ENCODE results near the gene KRT26.
"Not testable (repeated sequence)": the region's sequence is repeated elsewhere in the genome, so short reads cannot be mapped to it uniquely, and the experiment has no call there.

KRT26 gene

DNA sequence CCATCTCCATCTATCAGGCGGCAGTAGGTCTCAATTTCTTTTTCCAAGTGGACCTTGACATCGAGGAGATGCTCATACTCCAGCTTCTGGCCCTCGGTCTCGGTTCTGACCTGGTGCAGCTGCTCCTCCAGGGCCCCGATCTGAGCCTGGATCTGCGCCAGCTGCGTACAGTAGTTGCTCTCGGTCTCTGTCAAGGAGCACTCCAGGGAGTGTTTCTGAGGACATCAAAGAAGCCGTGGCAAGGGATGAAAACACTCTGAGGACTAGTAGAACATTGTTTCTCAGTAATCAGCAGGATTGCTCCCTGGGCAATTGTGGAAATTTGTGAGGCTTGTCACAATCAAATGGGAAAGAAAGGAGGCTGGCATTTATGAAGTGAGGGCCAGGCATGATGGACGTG is 21.8 kb upstream of the KRT26 start:
- DNase-seq: no peak

DNA sequence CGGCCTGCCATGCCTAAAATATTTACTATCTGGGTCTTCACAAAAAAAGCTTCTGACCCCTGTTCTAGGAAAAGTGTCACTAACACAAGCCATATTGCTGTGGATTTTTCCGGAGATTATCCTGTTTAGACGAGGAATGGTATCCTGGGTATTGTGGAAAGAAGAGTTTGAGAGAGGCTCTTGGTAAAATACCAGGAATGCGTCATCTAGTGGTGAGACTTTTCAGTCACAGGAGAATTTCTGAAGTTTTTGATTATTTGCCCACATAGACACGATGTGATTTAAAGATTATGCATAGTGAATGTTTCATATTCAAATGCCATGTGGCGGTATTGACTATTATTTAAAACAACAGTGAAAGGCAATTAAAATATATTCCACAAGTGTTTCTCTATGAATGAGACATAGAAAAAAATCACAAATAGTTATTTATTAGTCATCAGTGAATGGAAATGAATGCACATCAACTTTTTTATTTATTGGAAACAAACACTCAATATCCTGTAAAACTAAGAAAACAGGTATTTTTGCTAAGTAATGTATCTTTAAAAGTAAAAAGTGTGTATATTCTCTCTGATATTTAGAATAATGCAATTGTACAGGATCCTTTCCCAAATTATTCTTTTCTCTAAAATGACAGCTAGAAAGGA is 19.9 kb upstream of the KRT26 start:
- no peak for DNase-seq

DNA sequence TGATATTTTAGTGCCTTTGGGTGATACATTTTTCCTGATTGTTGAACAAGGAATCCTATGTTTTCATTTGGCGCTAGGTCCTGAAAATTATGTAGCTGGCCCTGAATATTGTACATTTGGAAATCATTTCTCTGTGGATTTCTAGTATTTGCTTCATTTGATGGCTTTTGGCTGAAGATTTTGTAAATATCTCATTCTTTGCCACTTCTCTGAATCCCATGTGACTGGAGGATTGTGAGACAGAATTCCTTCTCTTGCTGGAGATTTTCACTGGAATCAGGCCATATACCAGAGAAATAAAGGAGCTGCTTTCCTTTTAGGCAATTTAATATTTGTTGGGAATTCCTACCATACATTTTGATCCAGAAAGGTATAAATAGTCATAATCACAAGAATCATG is 19.1 kb upstream of the KRT26 start:
- DNase-seq: no peak

DNA sequence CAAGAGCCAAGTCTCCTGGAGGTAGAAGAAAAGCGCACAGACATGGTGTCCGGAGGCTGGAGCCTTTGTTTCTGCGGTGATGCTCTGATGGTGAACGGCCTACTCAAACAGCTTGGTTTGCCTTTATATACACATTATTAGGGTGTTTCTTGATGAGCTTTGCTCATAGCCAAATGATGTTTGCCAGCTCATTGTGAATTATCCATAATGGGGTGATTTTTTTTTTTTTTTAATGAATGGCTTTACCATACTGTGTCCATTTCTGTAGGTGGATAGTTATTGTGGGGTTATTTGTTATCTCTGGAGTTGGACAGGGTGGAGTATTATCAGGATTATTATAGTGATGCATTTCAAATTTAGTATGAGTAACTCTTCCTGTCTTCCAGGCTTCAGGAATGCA is 10.4 kb upstream of the KRT26 start, which contains the start of gene KRT27:
KRT27 (minus strand) TSS at position 101 of the 400 bp plus-strand sequence; CDS start at position 44, 57 bp downstream.
- no peak for DNase-seq

DNA sequence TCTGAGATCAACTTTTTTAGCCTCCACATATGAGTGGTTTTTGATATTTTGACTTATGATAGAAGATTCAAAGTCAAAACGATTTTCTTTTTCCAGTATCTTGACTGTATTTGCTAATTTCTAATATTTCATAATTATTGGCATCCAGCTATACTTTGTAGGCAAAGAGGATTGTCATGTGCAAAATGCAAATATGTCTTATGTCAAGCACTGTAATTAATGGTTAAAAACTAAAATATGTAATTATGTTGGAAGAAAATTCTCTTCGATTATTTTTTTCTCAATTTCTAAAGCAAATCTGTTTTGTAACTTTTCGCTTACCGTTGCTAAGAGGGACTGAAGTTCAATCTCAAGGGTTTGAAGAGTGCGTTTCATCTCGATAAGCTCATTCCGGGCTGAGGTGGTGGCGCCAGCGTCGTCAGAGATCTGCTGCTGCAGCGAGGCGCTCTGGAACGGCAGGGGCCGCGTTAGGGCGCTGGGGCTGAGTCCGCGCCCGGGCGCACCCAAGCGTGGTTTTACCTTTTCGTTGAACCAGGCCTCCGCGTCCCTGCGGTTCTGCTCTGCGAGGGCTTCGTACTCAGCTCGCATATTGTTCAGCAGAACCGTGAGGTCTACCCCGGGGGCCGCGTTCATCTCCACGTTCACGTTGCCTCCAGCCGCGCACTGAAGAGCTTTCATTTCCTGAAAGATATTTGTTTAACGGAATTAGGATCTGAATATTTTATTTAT is 7.3 kb upstream of the KRT26 start:
- no peak for DNase-seq

DNA sequence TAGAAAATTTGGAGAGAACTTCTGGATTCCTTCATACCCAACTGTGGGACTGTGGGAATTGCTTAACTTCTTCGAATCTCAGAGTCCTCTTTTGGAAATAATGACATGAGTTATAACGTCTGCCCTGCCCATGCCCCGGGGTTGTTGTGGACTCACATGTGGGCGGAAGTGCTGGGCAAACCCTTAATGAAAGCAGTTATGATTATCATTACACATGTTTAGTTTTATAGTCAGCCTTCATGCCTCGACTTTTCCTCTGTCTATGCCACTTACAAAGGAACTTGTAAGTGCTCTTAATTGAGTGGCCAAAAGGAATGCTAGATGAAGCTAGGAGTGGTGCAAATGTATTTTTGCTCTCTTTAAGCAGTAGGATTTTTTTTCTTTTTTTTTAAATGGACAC is 6.5 kb upstream of the KRT26 start:
- no peak for DNase-seq

DNA sequence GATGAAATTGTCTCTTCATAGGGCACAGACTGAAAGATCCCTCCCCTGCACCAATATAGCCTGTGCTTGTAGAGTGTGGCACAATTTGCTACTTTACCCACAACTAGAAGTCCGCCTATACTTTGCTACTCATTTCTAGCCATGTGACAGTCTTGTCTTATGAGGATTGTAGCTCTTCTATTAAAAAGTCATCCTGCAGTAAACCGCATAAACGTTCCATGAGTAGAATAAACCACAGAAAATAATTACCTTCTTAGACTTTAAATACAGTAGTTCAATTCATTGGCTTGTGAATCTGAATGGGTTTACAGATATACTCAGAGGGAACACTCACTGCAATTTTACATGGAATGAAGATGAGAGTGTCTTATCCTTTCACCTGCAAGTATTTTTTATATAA is 6.0 kb upstream of the KRT26 start:
- no peak for DNase-seq

DNA sequence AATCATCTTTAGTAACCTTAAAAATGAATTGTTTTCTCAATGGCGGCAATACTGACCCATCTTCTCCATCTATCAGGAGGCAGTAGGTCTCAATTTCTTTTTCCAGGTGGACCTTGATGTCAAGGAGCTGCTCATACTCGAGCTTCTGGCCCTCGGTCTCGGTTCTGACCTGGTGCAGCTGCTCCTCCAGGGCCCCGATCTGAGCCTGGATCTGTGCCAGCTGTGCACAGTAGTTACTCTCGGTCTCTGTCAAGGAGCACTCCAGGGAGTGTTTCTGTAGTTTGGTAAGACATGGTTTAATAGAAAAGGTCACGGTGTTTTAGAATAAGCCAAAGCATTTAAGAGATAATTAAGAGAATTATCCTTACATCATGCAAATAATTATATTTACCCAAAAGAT is 5.5 kb upstream of the KRT26 start:
- DNase-seq: no peak

DNA sequence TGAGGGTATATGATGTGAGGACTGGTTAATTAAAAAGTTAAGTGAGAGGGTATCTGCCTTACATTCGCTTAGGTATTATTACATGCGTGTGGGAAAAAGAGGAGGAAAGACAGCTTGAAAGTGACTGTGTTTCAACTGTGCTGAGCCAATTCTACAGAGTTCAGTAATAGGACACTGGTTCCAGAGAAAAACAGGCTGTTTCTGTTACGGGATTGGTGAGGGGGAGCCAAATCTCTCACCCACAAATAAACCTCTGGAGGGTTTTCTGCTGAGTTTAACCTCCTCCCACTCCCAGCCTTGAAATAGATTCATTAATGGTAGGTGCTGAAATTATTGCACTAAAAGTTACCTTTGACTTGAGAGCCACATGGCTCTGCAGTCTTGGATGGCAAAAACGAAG is 3.9 kb upstream of the KRT26 start:
- DNase-seq: no peak

DNA sequence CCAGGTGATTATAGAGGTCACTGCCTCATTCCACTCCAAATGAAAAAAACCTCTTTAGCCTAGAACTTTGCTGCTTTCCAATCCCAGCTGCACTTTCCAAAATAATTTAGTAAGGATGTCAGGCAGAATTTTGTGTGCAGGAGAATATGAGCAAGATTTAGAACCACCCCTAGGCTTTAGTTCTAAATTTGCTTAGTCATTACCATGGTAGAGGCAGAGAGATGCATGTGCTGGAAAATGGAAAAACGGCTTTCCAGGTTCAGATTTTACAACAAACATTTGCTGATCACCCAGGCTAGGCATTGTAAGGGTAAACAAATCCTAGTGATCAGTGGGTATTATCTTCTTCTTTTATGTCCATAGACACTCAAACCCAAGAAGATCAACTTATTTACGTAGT is 6.3 kb downstream of the KRT26 start:
- DNase-seq: no peak

DNA sequence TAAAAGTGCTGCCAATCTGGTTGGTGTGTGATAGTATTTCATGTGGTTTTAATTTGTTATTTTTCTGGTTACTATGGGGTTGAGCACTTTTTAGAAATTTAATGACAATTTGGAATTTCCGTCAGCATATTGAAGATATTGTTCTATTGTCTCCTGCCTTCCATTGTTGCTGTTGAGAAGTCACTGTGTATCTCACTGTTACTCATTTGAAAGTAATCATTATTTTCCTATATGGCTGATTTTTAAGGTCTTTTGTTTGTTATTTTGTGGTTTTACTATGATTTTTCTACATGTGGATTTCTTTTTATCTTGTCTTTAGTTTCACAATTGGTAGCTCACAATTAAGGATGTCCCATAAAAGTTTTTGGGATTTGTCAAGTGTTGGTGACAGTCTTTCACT is 8.2 kb downstream of the KRT26 start:
- no peak for DNase-seq

DNA sequence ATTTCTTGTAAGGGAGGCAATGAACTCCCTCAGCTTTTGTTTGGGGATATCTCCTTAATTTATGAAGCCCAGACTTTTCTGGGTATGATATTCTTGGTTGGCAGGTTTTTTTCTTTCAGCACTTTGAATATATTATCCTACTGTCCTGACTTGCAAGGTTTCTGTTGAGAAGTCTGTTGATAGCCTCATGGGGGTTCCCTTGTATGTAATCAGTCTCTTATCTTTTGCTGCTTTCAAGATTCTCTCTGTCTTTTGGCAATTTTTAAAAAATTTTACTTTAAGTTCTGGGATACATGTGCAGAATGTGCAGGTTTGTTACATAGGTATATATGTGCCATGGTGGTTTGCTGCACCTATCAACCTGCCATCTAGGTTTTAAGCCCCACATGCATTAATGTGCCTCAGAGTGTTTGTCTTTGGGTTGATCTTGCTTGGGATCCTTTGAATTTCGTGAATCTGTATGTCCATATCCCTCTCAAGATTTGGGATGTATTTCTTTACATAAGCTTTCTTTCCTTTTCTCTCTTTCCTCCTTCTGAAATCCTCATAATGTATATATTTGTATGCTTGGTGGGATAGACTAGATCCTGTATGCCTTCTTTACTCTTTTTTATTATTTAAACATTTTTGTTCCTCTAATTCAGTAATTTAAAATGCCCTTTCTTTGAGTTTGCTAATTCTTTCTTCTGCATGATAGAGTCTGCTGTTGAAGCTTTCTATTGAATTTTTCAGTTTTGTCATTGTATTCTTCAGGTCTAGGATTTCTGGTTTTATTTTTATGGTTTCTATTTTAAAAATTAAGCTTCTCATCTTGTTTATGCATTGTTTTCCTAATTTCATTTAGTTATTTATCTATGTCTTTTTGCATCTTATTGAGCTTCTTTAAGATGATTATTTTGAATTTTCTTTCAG is 11.6 kb downstream of the KRT26 start:
- no peak for DNase-seq

DNA sequence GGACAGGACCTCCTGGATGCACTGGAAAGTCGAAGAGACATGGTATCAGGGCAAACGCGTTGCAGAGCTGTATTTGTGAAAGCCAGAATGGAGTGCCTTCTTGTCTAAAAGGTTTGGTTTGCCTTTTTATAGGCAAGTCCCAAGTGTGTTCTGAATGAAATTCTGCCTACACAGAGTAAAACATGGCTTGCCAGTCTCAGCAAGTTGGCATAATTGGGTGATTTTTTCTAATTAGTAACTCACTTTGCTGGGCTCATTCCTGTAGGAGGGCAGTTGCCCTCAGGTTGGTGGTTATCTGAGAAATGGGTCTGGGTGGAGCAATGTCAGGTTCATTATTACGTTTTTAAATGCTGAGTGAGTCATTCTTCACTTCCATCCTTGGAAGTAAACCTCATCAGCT is 16.8 kb downstream of the KRT26 start, which contains the start of gene KRT25:
KRT25 (minus strand) TSS at position 101 of the 400 bp plus-strand sequence; CDS start at position 41, 60 bp downstream.
- DNase-seq: no peak

DNA sequence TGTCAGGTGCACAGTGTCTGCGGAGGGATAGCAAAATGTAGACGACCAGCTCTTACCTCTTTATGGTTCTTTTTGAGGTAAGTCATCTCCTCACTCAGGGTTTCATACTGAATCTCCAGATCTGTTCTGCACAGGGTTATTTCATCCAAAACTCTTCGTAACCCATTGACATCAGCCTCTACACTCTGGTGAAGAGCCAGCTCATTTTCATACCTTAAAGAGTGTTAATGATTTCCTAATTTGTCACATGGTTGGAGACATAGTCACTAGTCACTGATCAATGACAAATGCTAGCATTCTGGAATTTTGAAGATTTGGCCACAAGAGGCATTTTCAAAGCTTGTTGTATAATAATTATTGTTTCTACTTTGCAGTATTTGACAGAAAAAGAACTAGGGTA is 18.2 kb downstream of the KRT26 start:
- no peak for DNase-seq

DNA sequence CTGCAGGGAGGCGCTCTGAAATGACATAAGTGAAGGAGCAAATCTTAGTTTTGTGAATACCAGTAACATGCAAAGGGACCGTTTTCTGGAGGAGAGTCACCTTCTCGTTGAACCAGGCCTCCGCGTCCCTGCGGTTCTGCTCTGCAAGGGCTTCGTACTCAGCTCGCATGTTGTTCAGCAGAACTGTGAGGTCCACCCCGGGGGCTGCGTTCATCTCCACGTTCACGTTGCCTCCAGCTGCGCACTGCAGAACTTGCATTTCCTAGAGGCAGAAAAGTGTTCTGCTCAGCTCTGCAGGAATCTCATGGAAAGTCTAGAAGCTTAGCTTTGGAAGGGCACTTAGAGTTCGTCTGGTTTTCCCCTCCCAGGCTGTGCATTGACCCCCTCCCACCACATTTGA is 20.9 kb downstream of the KRT26 start:
- DNase-seq: no peak

DNA sequence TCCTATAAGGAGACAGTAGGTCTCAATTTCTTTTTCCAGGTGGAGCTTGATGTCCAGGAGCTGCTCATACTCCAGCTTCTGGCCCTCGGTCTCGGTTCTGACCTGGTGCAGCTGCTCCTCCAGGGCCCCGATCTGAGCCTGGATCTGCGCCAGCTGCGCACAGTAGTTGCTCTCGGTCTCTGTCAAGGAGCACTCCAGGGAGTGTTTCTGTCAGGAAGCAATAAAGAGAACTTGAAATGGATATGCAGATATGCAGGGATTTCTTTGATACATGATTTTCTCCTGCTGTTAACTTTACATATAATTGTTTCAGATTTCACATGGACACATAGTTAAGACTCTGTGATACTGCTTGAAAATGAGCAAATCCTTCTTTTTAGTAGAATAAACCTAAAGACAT is 21.6 kb downstream of the KRT26 start:
- no peak for DNase-seq

DNA sequence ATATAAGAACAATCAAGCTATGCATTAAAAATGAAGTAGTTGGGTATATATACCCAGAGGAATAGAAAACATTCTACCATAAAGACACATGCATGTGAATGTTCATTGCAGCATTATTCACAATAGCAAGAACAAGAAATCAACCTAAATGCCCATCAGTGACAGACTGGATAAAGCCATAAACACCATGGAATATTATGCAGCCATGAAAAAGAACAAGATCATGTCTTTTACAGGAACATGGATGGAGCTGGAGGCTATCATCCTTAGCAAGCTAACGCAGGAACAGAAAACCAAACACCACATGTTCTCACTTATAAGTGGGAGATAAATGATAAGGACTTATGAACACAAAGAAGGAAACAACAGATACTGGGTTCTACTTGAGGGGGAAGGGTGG is 23.3 kb downstream of the KRT26 start:
- DNase-seq: not testable (repeated sequence)

DNA sequence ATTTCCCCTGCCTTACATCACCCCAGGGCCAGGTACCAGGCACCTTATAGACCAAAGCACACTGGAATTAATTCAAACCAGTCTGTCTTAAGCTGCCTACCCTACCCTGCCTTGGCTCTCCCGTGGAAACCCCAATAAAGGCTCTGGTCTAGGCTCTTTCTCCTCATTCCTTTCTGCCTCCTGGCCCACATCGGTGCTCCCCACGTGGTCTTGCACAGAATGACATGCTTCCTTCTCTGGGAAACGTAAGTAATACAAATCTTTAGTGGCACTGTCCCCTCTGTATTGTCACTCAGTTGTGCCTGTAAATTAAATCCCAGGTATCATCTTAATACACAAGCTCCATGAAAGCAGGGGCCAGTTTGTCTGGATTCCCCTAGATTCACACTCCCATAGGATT is 33.4 kb downstream of the KRT26 start:
- no peak for DNase-seq

DNA sequence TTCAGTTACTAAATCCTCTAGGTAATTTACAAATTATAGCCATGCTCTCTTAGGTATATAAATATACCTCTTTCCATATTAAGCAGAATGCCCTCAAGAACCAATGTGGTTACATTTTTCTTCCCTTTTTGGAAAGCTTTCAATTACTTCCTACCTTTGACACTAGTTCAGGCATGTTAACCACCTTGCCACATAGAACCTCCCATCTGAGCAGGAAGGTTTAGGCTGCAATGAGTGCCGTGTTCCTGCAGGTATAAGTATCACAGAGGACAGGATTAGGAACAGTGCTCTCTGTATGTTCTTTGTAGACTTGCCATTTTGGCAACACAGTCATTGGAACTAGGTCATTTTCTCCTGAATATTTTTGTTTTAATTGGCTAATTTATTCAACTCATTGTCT is 37.0 kb downstream of the KRT26 start:
- no peak for DNase-seq

DNA sequence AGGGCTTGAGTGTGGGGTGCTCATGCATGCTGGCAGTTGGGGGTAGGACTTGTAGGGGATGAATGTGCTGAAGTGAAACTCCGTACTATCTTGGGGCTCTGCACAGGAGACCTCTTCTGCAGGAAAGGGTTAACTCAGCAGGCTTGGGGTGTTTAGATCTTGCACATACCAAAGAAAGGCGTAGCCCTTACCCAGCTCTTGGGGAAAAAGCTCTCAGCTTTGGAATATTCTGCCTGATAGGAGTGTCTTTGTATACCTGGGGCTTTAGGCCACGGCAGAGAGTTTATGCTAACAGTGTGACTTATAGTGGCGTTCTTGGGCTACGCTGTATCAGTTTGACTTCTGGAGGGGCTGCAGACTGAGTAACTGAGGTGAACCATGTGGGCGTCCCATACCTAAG is 38.0 kb downstream of the KRT26 start:
- DNase-seq: no peak

DNA sequence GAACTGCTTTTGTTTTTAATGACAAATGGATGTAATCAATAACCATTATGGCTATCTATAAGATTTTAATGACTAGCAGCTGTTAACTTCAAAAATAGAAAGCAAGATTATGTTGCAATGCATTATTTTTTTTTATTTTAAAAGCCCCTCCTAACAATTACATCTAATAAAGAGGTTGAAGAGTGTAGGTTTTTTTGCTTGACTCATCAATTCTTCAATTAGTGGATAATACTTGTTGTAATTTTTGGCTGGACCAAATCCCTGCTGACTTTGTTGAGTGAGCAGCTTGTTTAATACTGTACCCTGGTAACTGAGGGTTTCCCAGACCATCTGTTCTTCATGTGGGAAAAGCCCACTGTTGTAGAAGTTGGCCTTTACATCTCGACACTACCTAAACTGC is 41.0 kb downstream of the KRT26 start:
- DNase-seq: no peak

DNA sequence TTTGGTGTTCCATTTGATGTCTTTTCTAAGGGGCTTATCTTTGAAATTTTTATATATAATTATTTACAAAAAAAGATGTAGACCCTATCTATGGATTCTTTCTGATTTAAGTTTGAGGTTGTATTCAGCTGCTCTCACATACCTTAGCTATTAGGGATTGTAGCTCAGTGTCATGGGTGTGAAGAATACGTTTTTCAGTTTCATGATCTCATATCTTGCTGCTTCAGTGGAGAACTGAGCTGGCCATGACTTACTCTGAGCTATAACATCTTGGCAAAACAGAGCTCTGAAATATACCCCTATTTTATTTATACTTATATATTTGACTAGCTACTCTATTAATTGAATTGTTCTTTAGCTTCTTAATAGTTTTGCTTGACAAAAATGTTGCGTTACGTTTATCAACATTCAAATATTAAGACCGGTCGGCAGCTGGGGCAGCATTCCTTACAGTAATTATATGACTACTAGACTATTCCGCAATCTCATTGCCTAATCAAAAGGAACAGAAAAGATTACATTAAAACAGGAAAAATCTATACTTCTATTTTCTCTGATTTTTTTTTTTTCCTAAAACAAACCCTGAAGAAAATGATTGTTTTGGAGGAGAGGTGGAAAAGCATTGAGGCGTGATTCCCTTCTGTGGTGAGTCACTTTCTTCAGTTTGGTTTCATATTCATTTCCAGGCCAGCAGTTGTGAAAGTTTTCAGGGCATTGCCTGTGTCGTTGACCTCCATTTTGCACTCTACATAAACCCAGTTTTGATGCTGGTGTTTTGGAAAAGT is 44.4 kb downstream of the KRT26 start:
- no peak for DNase-seq

DNA sequence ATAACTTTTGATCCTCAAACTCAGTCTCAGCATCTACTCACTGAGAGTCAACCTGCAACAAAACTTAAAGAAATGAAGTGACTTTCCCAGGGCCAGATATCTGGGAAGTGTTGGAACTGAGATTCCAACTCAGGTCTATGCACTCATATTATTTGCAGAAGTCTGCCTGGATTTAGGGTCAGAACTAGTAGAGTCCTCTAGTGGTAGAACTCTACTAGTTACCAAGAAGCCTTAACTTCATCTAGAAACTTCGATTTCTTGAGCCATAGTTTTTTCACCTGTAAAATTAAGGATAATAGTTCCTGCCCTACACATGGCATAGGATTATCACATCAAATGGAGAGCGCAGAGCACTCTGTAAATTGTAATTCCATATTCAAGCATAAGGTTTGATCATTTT is 45.1 kb downstream of the KRT26 start:
- no peak for DNase-seq

Measured in activated CD4-positive, alpha-beta T cell treated with anti-CD3 and anti-CD28 coated beads, Interleukin-2, amount 50 U/mL, for 16 hours (primary cell).